Ishikawa (cell line): ENCODE results near the gene CDC42EP4.

Experiments
- CEBPB ChIP-seq: IDR thresholded peaks from 2 replicates; pipeline ENCODE4 v1.6.1; 2012
- CREB1 ChIP-seq: IDR thresholded peaks from 2 replicates; pipeline ENCODE4 v1.6.1; 2012; ENCODE audit warnings: low read depth
- EGR1 ChIP-seq: IDR thresholded peaks from 2 replicates; pipeline ENCODE4 v1.6.1; 2012
- EP300 ChIP-seq: IDR thresholded peaks from 2 replicates; pipeline ENCODE4 v1.6.1; 2012; ENCODE audit warnings: borderline replicate concordance
- FOXM1 ChIP-seq: IDR thresholded peaks from 2 replicates; pipeline ENCODE4 v1.6.1; 2012; ENCODE audit warnings: low read depth, borderline replicate concordance
- MAX ChIP-seq: IDR thresholded peaks from 2 replicates; pipeline ENCODE4 v1.6.1; 2012
- NFIC ChIP-seq: IDR thresholded peaks from 2 replicates; pipeline ENCODE4 v1.6.1; 2012
- RAD21 ChIP-seq: IDR thresholded peaks from 2 replicates; pipeline ENCODE4 v1.6.1; 2012; ENCODE audit warnings: low read depth
- REST ChIP-seq: IDR thresholded peaks from 2 replicates; pipeline ENCODE4 v1.6.1; 2012; ENCODE audit warnings: low read depth, mild to moderate bottlenecking
- TAF1 ChIP-seq: IDR thresholded peaks from 2 replicates; pipeline ENCODE4 v1.6.1; 2012; ENCODE audit warnings: low read depth, mild to moderate bottlenecking
- TCF12 ChIP-seq: IDR thresholded peaks from 2 replicates; pipeline ENCODE4 v1.6.1; 2012; ENCODE audit warnings: low read depth
- TEAD4 ChIP-seq: IDR thresholded peaks from 2 replicates; pipeline ENCODE4 v1.6.1; 2012
- USF1 ChIP-seq: IDR thresholded peaks from 2 replicates; pipeline ENCODE4 v1.6.1; 2012
- YY1 ChIP-seq: IDR thresholded peaks from 2 replicates; pipeline ENCODE4 v1.6.1; 2012; ENCODE audit warnings: low read depth
- ZBTB7A ChIP-seq: IDR thresholded peaks from 2 replicates; pipeline ENCODE4 v1.6.1; 2012; ENCODE audit warnings: low read depth

CDC42EP4 gene

GRCh38 chr17:73256220-73256619, 55.6 kb downstream of the CDC42EP4 start:
- TF ChIP-seq REST (no peak), USF1 (no peak), MAX (no peak), RAD21 (no peak), CEBPB (no peak), ZBTB7A (no peak), EGR1 (no peak), FOXM1 (no peak), EP300 (no peak), TEAD4 (no peak), TAF1 (no peak), YY1 (no peak), TCF12 (no peak), NFIC (no peak), CREB1 (no peak)

- TF ChIP-seq TAF1, result 0 out of 2 replicates have a peak, but pooled peaks have one; percentile 32
- TF ChIP-seq EP300, result no peak
- peak; percentile 80 for TF ChIP-seq TEAD4
- TF ChIP-seq REST, result no peak
- TF ChIP-seq ZBTB7A, result peak; percentile 95
- 0 out of 2 replicates have a peak, but pooled peaks have one; percentile 14 for TF ChIP-seq MAX
- peak; percentile 100 for TF ChIP-seq RAD21
Measured at GRCh38 chr17:73255671-73256181, 56.1 kb downstream of the CDC42EP4 start.

- TF ChIP-seq RAD21 (no peak), USF1 (no peak), MAX (no peak), TAF1 (no peak), NFIC (no peak), EGR1 (no peak), REST (no peak), TEAD4 (no peak), YY1 (no peak), TCF12 (no peak), EP300 (no peak), FOXM1 (no peak), ZBTB7A (no peak), CEBPB (no peak), CREB1 (no peak)
Measured at GRCh38 chr17:73251871-73252270, 59.9 kb downstream of the CDC42EP4 start.

GRCh38 chr17:73250851-73251640, 60.8 kb downstream of the CDC42EP4 start:
- TF ChIP-seq EGR1, result no peak
- no peak for TF ChIP-seq RAD21
- no peak for TF ChIP-seq CEBPB
- TF ChIP-seq CREB1, result no peak
- TF ChIP-seq EP300, result no peak
- no peak for TF ChIP-seq NFIC
- TF ChIP-seq TCF12, result no peak
- TF ChIP-seq REST, result no peak
- no peak for TF ChIP-seq TAF1
- no peak for TF ChIP-seq MAX
- no peak for TF ChIP-seq ZBTB7A
- TF ChIP-seq TEAD4, result no peak
- TF ChIP-seq FOXM1, result no peak
- TF ChIP-seq YY1, result no peak
- TF ChIP-seq USF1, result no peak
